Stimulated activated naive CD4-positive, alpha-beta T cell (primary cell): Measurements from ENCODE around the gene MON1A.

ENCODE experiments used
- DNase-seq, 6 experiments: peaks; one replicate each; lab custom pipeline; 2025; lab: John Stamatoyannopoulos, UW

The MON1A gene

DNA sequence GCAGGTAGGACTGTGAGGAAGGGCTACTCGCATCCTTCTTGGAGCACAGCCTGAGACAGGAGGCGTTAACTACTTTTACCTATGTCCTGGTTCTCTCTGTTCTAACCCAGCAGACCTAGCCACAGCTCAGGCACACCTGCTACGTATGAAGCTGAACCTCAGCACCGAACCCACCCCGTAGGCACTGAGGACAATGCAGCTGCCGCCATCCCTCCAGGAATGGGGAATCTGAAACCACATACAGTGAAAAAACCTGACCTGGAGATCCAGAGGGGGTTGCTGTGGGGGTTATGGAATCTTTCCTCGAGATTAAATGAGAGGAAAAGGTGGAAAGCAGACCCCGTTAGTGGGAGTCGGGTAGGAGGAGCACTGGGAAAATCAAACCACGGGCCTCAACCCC lies 40.3 kb downstream of the MON1A start:
- no peak for DNase-seq

DNA sequence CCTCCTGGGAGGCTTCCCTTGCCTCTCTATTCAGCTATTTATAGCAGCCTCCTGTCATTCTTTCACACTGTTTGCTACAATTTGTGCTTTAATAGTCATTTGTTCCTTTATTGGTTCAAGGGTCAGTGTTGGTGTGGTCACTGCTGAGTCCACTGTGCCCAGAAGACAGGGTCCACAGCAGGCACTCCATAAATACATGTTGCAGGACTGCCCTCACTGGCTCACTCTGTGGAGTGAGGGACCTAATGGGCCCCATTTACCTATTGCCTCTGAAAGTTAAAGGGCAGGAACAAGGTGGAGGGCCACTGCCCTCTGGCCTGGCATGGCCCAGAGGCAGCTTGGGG lies 42.7 kb downstream of the MON1A start:
- no peak for DNase-seq

DNA sequence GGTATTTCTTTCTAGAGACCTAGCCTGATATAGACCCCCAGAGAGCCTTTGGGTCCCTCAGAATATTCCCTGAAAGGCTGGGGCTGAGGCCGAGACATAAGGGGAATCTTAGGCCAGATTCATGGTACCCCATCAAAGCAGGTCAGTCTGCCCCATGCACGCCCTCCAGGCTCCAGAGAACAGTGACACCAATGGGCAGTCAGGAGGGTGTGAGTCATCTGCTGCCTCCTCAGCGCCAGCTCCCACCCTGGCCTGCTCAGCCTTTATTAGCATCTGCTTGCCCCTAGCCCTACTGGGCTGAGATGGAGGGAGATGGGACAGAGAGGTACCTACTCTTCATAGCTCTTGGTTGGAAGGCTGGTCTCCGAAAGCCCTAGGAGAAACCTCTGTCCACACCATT lies 45.6 kb downstream of the MON1A start:
- DNase-seq, result no peak

DNA sequence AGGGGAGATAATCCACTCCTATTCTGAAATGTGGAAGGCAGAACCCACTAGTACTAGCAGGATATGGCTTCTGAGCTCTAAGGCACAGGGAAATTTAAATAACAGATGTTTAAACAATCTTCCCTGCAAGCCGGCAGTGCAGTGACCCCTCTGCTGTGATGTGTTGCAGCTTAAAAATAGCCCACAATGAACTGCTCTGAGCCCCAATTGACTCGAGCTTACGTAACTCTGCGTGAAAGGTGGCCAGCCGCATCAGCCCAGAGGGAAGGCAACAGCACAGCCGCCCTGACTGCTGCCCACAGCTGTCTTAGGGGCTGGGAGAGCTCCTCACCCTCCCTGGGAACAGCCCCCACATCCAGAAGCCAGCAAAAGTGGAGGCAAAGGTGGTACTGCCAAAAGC lies 47.4 kb downstream of the MON1A start:
- DNase-seq, result no peak

DNA sequence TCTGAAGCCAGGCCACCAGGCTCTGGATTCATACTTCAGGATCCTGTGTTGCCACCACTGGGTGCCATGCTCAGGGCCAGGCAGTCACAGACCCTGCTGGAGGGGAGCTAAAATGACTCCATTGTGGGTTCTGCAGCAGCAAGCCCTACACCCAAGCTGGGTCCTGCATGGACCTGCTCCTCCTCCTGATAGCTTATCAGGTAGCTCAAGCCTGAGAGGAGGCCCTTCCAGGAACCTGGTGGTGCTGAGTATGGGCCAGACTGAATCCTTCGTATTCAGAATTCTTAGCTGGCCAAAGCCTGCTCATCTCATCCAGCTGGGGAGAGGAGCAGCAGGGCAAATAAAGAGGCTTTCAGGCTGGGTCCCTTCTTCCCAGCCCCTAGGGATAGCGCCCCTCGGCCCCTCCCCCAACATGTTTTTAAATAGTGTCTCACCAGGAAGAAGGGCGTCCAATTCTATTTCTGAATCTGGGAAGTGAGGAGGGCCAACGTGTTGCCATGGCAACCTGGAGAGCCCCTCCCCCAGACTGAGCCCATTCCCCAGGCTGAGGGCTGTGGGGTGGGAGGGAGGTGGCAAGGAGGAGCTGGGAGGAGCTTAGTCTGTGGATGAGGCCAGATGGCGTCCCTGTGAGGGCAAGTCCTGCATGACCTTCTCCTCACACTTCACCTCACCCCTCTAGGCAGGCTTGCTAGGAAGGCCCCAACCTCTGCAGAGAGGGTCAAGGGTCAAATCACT lies 48.9 kb downstream of the MON1A start:
- no peak for DNase-seq

DNA sequence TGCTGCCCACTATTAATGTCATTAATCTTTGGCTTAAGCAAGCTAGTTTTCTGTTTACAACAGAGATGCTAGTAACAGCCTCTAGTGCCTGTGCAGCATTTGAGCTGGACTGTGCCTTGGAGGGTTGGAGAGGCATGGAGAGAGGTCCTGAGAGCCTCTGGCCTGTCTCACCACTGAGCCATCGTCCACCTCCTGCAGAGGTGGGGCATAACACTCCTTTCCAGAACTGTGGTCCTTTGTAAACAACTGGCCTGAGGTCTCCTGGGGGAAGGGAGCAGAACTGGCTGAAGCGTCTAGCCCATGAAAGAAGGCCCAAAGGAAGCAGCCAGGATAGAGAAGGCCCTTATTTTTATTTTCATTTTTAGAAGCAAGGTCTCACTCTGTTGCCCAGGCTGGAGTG lies 49.9 kb downstream of the MON1A start:
- no peak for DNase-seq

DNA sequence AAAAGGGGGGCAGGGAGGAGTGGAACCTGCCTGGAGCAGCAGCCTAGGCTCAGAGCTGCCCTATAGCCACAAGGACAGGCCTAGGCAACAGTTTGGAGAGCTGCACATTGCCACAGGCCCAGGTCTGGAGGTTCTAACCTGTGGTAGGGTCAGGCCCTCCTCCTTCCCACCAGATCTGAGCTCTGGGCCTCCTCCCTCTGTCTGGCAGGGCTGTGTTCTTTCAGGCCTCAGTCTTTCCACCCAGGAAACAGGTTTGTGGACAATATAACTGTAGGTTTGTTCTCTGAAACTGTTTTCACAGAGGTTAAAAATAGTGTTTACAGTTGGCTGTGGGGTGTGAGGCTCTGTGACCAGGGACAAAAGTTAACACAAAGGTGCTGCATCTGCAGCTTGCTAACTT lies 50.9 kb downstream of the MON1A start:
- DNase-seq, result no peak

DNA sequence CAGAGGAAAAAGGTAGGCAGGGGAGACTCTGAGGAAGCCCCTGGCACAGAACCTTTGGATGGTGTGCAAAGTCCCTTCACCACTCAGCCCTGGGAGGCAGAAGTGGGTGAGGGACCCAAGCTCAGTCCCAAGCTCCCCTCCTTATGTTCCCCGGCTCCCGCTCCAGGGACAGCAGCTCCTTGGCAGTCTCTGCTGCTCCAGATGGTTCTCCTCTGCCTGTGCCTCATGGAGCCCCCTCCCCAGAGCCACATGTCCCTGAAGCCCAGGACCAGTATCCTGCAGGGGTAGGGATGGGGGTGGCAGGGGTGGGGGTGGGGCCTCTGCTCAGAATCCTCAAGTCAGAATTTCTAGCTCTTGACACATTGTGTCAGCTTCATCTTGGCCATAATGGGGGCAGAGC lies 51.9 kb downstream of the MON1A start:
- no peak for DNase-seq

DNA sequence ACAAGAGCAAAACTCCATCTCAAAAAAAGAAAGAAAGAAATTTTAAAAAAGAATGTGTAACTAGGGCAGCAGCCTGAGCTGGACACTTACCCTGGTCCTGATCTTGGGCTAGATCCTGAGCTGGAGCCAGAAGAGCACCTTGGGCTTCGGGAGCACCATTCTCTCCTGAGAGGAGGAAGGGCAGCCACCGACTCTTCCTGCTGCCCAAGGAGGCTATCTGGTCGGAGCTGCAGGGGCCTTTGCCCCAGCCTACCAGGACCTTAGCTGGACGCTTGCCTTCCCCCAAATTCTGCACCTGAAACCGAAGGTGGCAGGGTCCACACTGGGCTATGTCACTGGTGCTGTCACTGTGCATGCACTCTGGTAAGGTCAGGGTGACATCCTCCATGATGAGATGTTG lies 53.0 kb downstream of the MON1A start:
- DNase-seq, result no peak

DNA sequence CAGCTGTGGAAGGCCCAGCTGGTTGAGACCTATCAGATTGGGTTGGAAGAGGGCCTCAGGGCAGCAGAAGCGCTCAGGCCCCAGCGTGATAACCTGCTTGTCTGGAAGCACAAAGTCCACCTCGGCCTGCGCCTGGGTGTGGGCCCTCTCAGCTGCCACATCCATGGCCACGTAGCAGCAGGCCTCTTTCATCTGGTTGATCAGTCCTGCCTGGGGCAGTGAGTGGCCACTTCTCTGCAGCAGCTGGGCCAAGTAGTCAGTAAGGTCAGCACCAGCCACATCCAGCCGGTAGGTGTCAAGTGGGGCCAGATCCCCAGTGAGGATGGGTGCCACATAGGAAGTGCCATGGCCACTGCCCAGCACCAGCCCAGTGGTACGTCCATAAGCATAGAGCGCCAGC lies 56.0 kb downstream of the MON1A start:
- DNase-seq, result no peak

DNA sequence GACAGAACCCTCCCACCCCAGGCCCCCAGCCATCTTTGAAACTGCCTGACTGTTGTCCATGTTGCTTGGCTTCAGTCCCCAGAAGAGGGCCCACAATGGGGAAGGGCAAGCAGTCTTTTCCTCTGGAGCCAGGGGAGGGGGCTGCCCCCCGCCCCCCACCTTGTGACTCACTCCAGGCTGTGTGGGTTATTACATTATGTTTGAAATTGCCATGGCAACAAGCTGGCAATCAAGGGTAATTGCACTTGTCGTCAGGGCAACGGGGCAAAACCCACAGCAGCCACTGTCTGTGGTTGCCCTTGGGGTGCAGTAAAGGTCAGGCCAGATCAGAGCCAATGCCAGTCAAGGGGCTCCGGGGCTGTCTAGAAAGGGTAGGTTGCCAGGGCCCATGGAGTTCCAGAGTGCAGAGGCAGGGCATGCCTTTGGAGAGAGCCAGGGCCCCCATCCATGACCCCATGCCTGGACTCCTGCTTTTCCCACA lies 56.8 kb downstream of the MON1A start:
- no peak for DNase-seq

DNA sequence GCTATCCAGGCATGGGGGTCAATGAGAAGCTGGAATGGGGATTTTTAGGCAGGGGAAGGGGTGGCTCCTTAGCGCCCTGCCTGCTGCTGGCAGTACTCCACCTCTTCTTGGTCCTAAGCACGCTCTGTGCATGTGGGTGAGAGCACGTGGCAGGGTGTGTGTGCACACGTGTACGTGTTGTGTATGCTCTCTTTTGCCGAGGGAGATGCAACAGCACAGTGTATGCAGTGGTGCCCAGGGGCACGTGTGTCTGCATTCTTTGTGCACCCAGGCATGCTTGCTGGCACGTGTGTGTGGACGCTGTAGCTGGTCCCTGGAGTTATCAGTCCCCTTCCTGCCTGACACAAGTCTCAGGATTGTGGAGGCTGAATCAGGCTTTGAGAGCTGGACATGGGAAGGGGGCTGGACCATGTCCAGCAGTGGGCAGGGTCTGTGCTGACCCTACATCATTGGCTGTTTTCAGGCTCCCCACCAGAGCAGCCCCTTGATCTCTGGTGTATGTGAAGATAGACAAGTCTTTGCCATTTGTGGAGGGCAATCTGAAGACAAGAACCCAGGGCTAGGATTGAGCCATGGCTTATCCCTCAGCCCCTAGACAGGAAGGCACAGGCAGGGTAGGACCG lies 58.0 kb downstream of the MON1A start:
- DNase-seq, result no peak

DNA sequence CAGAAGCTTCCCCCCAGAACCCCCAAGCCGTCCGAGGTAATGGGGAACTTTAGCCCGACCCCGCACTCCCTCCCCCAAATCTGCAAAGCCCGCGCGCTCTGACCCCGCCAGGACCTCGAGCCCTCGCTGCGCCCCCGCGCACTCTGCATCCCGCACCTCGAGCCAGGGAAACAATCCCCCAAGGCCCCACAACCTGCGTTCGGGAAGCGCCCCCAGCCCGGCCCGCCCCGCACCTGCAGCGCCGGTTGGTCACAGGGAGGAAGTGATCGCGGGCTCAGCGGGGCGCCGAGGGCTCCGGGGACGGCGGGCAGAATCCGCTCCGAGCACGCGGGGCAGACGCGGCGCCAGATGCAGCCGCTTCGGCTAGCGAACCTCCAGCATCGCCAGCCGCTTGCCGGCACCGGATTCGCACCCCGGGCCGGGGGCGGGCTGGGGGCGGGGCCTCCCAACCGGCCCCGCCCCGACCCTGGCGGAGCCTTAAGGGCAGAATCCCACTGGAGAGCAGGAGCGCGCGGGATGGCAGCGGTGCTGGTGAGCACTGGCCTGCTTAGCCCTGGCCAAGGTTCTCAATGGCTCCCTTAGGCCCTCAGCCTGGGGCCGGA lies 60.0 kb downstream of the MON1A start, which contains the start of gene CAMKV:
Gene CAMKV (minus strand): TSS at position 382 of the 602 bp plus-strand sequence. CDS start 7,518 bp downstream, outside the sequence.
- DNase-seq, result peak in 2 of 6 experiments; percentile 16 to 20

DNA sequence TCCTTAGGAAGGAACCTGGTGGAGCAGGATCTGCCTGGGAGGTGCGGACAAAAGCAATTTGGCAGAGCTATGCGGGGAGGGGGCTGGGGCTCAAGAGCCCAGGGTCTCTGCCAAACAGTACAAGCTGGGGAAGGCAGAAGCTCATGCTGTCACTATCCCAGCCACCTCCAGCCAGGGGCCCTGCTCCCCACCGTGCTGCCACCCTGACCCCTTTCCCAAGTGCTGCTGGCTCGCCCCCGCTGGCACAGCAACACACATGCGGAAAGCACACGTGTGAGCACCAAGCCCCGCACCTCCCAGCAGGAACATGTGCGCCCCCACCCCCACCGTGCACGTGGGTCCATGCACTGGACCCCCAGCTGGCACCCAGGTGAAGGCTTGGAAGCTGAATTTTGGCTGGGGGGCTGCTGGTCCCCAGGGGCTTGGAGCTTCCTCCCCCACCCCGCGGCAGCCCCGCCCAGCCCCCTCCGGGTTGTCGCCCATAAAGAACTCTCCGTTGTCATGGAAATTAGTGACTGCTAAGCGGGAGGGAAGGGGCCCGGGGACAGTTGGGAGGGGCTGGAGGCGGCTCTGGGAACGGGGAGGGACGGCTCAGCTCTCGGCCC lies 60.6 kb downstream of the MON1A start:
- DNase-seq, result peak in 1 of 6 experiments; percentile 20

DNA sequence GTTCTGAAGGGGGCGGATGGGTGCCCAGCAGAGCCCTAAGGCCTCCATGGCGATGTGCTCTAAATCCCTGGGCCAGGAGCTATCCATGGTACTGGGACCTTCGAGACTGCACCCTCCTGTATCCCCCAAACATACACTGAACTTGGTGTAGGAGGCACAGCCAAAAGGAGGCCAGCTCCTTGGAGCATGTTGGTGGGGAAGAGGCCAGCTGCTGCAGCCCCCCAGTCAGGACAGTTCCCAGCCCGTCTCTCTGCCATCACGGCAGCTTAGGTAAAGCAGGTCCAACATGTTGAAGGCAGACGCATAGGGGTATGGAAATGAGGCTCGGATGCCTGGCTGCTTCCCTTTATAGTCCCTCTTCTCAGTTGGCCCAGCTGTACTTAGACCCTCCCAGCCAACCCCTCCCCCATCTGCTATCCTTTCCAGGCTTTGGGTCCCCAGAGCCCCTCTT lies 61.7 kb downstream of the MON1A start:
- DNase-seq, result no peak

DNA sequence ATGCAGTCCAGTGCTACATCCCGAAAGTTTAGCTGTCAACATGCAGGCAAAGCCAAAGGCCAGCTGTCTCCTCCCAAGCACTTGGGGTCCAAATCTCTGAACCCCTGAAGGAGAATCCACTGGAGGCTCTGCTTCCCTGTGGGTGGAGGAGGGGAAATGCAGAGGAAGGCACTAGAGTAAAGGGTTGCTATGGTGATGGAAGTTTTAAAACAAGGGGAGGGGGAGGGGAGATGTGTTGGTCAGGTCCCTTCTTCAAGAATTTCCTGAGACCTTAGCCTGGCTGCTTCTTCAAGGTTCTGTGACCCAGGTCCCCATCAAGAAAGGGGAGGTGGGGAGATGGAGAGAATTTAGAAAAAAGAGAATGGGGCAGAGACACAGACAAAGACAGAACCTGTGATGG lies 62.2 kb downstream of the MON1A start:
- no peak for DNase-seq

DNA sequence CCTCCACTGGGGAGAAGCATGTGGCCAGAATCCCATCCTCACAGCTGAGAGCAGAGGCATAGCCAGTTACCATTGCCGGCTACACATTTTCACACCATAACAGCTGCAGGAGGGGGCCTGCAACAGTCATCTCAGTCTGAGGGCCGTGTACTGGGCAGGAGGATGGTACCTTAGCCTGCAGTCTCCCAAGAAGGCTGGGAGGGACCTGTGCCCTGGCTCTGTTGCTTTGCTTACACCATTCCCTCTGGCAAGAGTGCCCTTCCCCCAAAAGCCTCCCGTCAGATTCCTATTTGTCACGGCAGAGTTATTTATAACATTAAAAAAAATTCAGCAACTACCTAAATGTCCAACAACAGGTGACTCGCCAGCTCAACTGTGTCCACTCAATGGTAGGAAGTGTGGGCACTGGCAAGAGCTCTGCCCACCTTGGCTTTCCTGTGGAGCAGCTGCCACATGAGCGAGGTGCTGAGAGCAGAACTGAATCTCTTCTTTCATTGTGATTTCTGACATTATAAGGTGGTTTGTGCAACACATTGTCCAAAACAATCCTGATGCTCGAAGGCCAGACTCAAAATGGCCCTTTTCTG lies 64.3 kb downstream of the MON1A start:
- DNase-seq, result no peak

DNA sequence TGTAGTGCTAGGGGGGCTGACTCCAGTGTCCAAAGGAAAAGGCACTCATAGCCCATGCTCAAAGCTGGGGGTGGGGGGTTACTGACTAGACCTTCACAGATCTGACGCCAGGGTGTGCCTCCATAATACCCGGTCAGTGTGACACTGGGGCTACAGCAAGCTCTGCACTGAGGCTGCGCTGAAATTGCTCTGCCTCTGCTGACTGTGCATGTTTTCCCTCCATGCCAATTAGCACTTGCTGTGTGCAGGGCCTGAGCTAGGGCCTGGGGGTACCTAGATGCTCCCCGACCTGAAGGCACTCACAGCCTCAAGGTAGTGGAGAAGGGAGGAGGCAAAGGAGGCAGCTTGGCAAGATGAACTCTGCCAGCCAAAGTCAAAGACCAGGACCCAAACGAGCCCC lies 65.1 kb downstream of the MON1A start:
- no peak for DNase-seq

DNA sequence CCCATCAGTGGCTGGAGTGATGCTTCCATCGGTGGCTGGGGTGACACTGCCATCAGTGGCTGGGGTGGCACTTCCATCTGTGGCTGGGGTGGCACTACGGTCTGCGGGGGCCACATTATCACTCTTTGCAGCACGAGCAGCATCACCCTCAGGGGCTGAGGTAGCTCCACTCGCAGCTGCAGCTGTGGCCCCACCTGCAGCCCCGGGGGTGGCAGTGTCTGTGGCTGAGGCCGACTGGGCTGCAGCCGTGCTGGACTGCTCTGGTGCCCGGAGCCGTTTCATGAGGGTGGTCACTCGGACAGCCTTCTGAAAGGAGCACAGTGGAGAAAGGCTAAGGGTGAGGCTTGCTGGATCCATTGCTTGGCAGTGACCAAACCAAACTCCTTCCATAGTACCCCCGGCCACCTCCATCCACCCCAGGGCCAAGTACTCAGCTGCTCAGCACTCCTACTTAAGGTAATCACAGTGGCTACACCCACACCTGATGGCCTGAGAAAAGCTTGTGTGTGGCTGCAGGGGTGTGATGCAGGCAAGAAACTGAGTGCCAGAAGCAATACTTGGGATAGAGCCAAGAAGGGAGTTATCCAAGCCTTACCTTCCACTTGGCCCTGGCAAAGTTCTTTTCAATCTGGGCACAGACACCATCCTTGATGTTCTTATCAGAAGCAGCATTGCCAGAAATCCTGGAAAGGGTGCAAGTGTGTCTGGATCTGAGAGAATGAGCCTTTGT lies 69.9 kb downstream of the MON1A start:
- no peak for DNase-seq
